Activated T-cell treated with anti-CD3 and anti-CD28 coated beads, Interleukin-2, amount 50 U/mL, for 24 hours (primary cell): ENCODE measurements around the gene SLC25A48.

Experiments
- DNase-seq: peaks from one replicate; pipeline ENCODE4 v3.0.0-alpha.2; 2020
- H3K27ac Mint-ChIP-seq: 2 replicates; pipeline ENCODE4 v1.8.0; 2020; ENCODE audit warnings: mild to moderate bottlenecking, mixed read lengths
- H3K27me3 Mint-ChIP-seq: 2 replicates; pipeline ENCODE4 v1.8.0; 2020; ENCODE audit warnings: mixed read lengths
- H3K36me3 Mint-ChIP-seq: 2 replicates; pipeline ENCODE4 v1.8.0; 2020; ENCODE audit warnings: low read depth, mixed read lengths
- H3K4me1 Mint-ChIP-seq: 2 replicates; pipeline ENCODE4 v1.8.0; 2020; ENCODE audit warnings: low read depth, mixed read lengths
- H3K4me3 Mint-ChIP-seq: 2 replicates; pipeline ENCODE4 v1.8.0; 2020; ENCODE audit warnings: mild to moderate bottlenecking, moderate library complexity, mixed read lengths
- H3K9me3 Mint-ChIP-seq: 2 replicates; pipeline ENCODE4 v1.8.0; 2020; ENCODE audit warnings: mixed read lengths

SLC25A48 gene

GRCh38 chr5:135861641-135862040, 27.2 kb downstream of the SLC25A48 start:
- Mint-ChIP-seq H3K27ac (no peak overlapping the region), H3K27me3 (peaks cover under 1% of the 10 kb centered on the region), H3K4me3 (no peak overlapping the region), H3K9me3 (no peaks in the 10 kb centered on the region), H3K36me3 (no peaks in the 10 kb centered on the region), H3K4me1 (no peaks in the 10 kb centered on the region)
- no peak for DNase-seq

GRCh38 chr5:135862086-135862485, 27.6 kb downstream of the SLC25A48 start:
- H3K36me3 Mint-ChIP-seq, result no peaks in the 10 kb centered on the region
- no peaks in the 10 kb centered on the region for H3K4me1 Mint-ChIP-seq
- H3K4me3 Mint-ChIP-seq, result no peak overlapping the region
- no peaks in the 10 kb centered on the region for H3K27me3 Mint-ChIP-seq
- no peak overlapping the region for H3K27ac Mint-ChIP-seq
- no peaks in the 10 kb centered on the region for H3K9me3 Mint-ChIP-seq
- no peak for DNase-seq

- no peaks in the 10 kb centered on the region for H3K36me3 Mint-ChIP-seq
- DNase-seq, result no peak
- no peaks in the 10 kb centered on the region for H3K4me1 Mint-ChIP-seq
- H3K4me3 Mint-ChIP-seq, result no peak overlapping the region
- H3K27me3 Mint-ChIP-seq, result no peaks in the 10 kb centered on the region
- no peak overlapping the region for H3K27ac Mint-ChIP-seq
- H3K9me3 Mint-ChIP-seq, result no peaks in the 10 kb centered on the region
These were observed 28.3 kb downstream of the SLC25A48 start for GRCh38 chr5:135862744-135863143.

- Mint-ChIP-seq H3K4me1 (no peaks in the 10 kb centered on the region), H3K9me3 (no peaks in the 10 kb centered on the region), H3K36me3 (no peaks in the 10 kb centered on the region), H3K4me3 (no peak overlapping the region), H3K27ac (no peak overlapping the region), H3K27me3 (no peaks in the 10 kb centered on the region)
- no peak for DNase-seq
These were observed 30.3 kb downstream of the SLC25A48 start for GRCh38 chr5:135864503-135865435.

GRCh38 chr5:135866016-135866415, 31.6 kb downstream of the SLC25A48 start:
- Mint-ChIP-seq H3K27ac (no peak overlapping the region), H3K27me3 (no peaks in the 10 kb centered on the region), H3K4me1 (no peaks in the 10 kb centered on the region), H3K9me3 (no peaks in the 10 kb centered on the region), H3K36me3 (no peaks in the 10 kb centered on the region), H3K4me3 (no peak overlapping the region)
- no peak for DNase-seq

- H3K9me3 Mint-ChIP-seq, result no peaks in the 10 kb centered on the region
- no peaks in the 10 kb centered on the region for H3K36me3 Mint-ChIP-seq
- no peak overlapping the region for H3K4me3 Mint-ChIP-seq
These were observed 33.1 kb downstream of the SLC25A48 start for GRCh38 chr5:135867599-135867998.

GRCh38 chr5:135868681-135869080, 34.2 kb downstream of the SLC25A48 start:
- DNase-seq, result no peak
- Mint-ChIP-seq H3K36me3 (no peaks in the 10 kb centered on the region), H3K4me1 (no peaks in the 10 kb centered on the region), H3K27me3 (no peaks in the 10 kb centered on the region), H3K27ac (no peak overlapping the region), H3K9me3 (no peaks in the 10 kb centered on the region), H3K4me3 (no peak overlapping the region)

More at GRCh38 chr5:135867599-135867998, 33.1 kb downstream of the SLC25A48 start:
- no peaks in the 10 kb centered on the region for H3K4me1 Mint-ChIP-seq
- no peak overlapping the region for H3K27ac Mint-ChIP-seq
- DNase-seq, result no peak
- no peaks in the 10 kb centered on the region for H3K27me3 Mint-ChIP-seq

GRCh38 chr5:135869276-135869675, 34.8 kb downstream of the SLC25A48 start:
- Mint-ChIP-seq H3K27ac (no peak overlapping the region), H3K4me1 (no peaks in the 10 kb centered on the region), H3K4me3 (no peak overlapping the region), H3K9me3 (no peaks in the 10 kb centered on the region), H3K36me3 (no peaks in the 10 kb centered on the region), H3K27me3 (no peaks in the 10 kb centered on the region)
- no peak for DNase-seq

GRCh38 chr5:135869935-135870334, 35.5 kb downstream of the SLC25A48 start:
- no peaks in the 10 kb centered on the region for H3K4me1 Mint-ChIP-seq
- no peaks in the 10 kb centered on the region for H3K27me3 Mint-ChIP-seq
- H3K9me3 Mint-ChIP-seq, result no peaks in the 10 kb centered on the region
- H3K27ac Mint-ChIP-seq, result no peak overlapping the region
- H3K36me3 Mint-ChIP-seq, result no peaks in the 10 kb centered on the region
- DNase-seq, result no peak
- H3K4me3 Mint-ChIP-seq, result no peak overlapping the region

- Mint-ChIP-seq H3K27me3 (peaks cover 4% of the 10 kb centered on the region), H3K4me3 (no peak overlapping the region), H3K36me3 (no peaks in the 10 kb centered on the region), H3K4me1 (no peaks in the 10 kb centered on the region), H3K27ac (no peak overlapping the region), H3K9me3 (no peaks in the 10 kb centered on the region)
- no peak for DNase-seq
These were observed 36.9 kb downstream of the SLC25A48 start for GRCh38 chr5:135871268-135871915.

- Mint-ChIP-seq H3K27me3 (peaks cover 11% of the 10 kb centered on the region), H3K9me3 (no peaks in the 10 kb centered on the region), H3K4me3 (no peak overlapping the region), H3K36me3 (no peaks in the 10 kb centered on the region), H3K4me1 (no peaks in the 10 kb centered on the region), H3K27ac (no peak overlapping the region)
- no peak for DNase-seq
These were observed 39.4 kb downstream of the SLC25A48 start for GRCh38 chr5:135873831-135874230.

GRCh38 chr5:135874461-135874860, 40.0 kb downstream of the SLC25A48 start:
- H3K27ac Mint-ChIP-seq, result no peak overlapping the region
- peaks cover 11% of the 10 kb centered on the region for H3K27me3 Mint-ChIP-seq
- no peaks in the 10 kb centered on the region for H3K9me3 Mint-ChIP-seq
- H3K4me3 Mint-ChIP-seq, result no peak overlapping the region
- H3K36me3 Mint-ChIP-seq, result no peaks in the 10 kb centered on the region
- no peaks in the 10 kb centered on the region for H3K4me1 Mint-ChIP-seq
- no peak for DNase-seq

- peaks cover 17% of the 10 kb centered on the region for H3K27me3 Mint-ChIP-seq
- no peaks in the 10 kb centered on the region for H3K4me1 Mint-ChIP-seq
- DNase-seq, result no peak
- H3K27ac Mint-ChIP-seq, result no peak overlapping the region
- no peaks in the 10 kb centered on the region for H3K9me3 Mint-ChIP-seq
- no peaks in the 10 kb centered on the region for H3K36me3 Mint-ChIP-seq
- H3K4me3 Mint-ChIP-seq, result no peak overlapping the region
These were observed 41.1 kb downstream of the SLC25A48 start for GRCh38 chr5:135875567-135875966.

GRCh38 chr5:135876146-135876545, 41.7 kb downstream of the SLC25A48 start:
- Mint-ChIP-seq H3K9me3 (no peaks in the 10 kb centered on the region), H3K27me3 (peaks cover 23% of the 10 kb centered on the region), H3K27ac (no peak overlapping the region), H3K4me3 (no peak overlapping the region), H3K4me1 (no peaks in the 10 kb centered on the region), H3K36me3 (no peaks in the 10 kb centered on the region)
- no peak for DNase-seq

GRCh38 chr5:135877570-135878155, 43.2 kb downstream of the SLC25A48 start:
- no peaks in the 10 kb centered on the region for H3K9me3 Mint-ChIP-seq
- no peak overlapping the region for H3K4me3 Mint-ChIP-seq
- no peaks in the 10 kb centered on the region for H3K4me1 Mint-ChIP-seq
- peaks cover 36% of the 10 kb centered on the region for H3K27me3 Mint-ChIP-seq
- no peaks in the 10 kb centered on the region for H3K36me3 Mint-ChIP-seq
- no peak overlapping the region for H3K27ac Mint-ChIP-seq
- DNase-seq, result no peak
